H1 (cell line): ENCODE results near the gene C1QA. TPM values are rescaled to one million over a fixed set of nuclear protein-coding genes. Genes with fewer than 3 reads are reported as not detected.

Source experiments
- RAD21 ChIP-seq, 2 experiments: IDR thresholded peaks in 1 of 2; conservative IDR thresholded peaks in 1 of 2; 2 replicates each; pipeline ENCODE4 v1.6.1; 2011; ENCODE audit warnings: low read depth in 2 of 2, low read length in 2 of 2, improper control_type of control experiment in 1 of 2, inconsistent platforms in 1 of 2, mild to moderate bottlenecking in 1 of 2, moderate library complexity in 1 of 2
- SIRT6 ChIP-seq: IDR thresholded peaks from one replicate; pipeline ENCODE4 v1.7.1; 2012; ENCODE audit warnings: low read length, inconsistent platforms
- polyA plus RNA-seq, 7 experiments: library from polyadenylated mRNA; depleted of rRNA in 3 of 7; stranded (reverse) in 5 of 7; unstranded in 2 of 7; fragments of >200 nt in 5 of 7; fragments of 200-250 nt in 2 of 7; gene quantifications; 1 replicate in 5 of 7; 2 replicates in 1 of 7; 4 replicates in 1 of 7; pipeline versions ENCODE4 v1.2.1 to v1.2.3, GENCODE V29; 2011 to 2013; ENCODE audit warnings: missing spikeins in 2 of 7, mixed read lengths in 2 of 7
- total RNA-seq: library from RNA; stranded (reverse); fragmentation: NEBNext Ultra II Directional; extraction: Animal tissue kit (Norgen Biotek cat#: 25700); gene quantifications from 2 replicates; pipeline ENCODE4 v1.2.1, GENCODE V29; 2021
- TF ChIP-seq, protein P1 (sequence below): fragments of 300-600 bp; sonication (generic); IDR thresholded peaks from 2 replicates; pipeline ENCODE4 v1.7.1; 2012; ENCODE audit warnings: low read length, moderate library complexity, mild to moderate bottlenecking, inconsistent platforms; ENCODE audit not compliant: insufficient replicate concordance

Gene C1QA
- total and polyA plus RNA-seq, 2 of the 8 experiments (the other 6 are each of a cell fraction or from before 2014, with no cell fraction given) = not detected

DNA sequence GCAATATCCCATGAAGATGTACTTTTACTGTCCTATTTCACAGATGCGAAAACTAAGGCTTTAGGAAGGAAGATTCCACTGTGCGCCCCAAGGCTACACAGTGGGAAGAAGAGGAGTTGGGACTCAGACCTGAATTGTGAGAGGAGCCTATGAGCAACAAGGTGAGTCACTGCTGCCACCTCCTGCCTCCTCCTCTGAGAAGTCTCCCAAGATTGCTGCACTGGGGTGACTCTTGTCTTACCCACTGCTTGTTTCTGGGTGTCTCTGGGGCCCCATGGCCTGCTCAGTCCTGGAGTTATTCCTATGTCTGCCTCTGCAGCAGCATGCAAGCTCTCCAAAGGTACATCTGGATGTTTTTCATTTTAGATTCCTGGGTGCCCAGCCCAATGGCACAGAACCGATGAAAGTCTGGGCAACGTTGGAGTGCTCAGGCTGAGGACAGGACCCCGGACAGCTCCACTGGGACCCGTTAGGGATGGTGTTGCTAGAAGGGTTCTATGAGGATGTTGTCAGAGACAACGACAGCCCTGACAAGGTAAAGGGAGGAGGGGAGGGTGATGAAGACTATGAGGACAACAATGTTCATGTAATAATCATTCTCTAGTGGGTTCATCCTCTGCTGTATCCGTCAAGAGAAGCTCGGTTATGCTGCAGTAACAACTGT is 11.0 kb upstream of the C1QA start (continued):
- TF ChIP-seq, protein P1, sequence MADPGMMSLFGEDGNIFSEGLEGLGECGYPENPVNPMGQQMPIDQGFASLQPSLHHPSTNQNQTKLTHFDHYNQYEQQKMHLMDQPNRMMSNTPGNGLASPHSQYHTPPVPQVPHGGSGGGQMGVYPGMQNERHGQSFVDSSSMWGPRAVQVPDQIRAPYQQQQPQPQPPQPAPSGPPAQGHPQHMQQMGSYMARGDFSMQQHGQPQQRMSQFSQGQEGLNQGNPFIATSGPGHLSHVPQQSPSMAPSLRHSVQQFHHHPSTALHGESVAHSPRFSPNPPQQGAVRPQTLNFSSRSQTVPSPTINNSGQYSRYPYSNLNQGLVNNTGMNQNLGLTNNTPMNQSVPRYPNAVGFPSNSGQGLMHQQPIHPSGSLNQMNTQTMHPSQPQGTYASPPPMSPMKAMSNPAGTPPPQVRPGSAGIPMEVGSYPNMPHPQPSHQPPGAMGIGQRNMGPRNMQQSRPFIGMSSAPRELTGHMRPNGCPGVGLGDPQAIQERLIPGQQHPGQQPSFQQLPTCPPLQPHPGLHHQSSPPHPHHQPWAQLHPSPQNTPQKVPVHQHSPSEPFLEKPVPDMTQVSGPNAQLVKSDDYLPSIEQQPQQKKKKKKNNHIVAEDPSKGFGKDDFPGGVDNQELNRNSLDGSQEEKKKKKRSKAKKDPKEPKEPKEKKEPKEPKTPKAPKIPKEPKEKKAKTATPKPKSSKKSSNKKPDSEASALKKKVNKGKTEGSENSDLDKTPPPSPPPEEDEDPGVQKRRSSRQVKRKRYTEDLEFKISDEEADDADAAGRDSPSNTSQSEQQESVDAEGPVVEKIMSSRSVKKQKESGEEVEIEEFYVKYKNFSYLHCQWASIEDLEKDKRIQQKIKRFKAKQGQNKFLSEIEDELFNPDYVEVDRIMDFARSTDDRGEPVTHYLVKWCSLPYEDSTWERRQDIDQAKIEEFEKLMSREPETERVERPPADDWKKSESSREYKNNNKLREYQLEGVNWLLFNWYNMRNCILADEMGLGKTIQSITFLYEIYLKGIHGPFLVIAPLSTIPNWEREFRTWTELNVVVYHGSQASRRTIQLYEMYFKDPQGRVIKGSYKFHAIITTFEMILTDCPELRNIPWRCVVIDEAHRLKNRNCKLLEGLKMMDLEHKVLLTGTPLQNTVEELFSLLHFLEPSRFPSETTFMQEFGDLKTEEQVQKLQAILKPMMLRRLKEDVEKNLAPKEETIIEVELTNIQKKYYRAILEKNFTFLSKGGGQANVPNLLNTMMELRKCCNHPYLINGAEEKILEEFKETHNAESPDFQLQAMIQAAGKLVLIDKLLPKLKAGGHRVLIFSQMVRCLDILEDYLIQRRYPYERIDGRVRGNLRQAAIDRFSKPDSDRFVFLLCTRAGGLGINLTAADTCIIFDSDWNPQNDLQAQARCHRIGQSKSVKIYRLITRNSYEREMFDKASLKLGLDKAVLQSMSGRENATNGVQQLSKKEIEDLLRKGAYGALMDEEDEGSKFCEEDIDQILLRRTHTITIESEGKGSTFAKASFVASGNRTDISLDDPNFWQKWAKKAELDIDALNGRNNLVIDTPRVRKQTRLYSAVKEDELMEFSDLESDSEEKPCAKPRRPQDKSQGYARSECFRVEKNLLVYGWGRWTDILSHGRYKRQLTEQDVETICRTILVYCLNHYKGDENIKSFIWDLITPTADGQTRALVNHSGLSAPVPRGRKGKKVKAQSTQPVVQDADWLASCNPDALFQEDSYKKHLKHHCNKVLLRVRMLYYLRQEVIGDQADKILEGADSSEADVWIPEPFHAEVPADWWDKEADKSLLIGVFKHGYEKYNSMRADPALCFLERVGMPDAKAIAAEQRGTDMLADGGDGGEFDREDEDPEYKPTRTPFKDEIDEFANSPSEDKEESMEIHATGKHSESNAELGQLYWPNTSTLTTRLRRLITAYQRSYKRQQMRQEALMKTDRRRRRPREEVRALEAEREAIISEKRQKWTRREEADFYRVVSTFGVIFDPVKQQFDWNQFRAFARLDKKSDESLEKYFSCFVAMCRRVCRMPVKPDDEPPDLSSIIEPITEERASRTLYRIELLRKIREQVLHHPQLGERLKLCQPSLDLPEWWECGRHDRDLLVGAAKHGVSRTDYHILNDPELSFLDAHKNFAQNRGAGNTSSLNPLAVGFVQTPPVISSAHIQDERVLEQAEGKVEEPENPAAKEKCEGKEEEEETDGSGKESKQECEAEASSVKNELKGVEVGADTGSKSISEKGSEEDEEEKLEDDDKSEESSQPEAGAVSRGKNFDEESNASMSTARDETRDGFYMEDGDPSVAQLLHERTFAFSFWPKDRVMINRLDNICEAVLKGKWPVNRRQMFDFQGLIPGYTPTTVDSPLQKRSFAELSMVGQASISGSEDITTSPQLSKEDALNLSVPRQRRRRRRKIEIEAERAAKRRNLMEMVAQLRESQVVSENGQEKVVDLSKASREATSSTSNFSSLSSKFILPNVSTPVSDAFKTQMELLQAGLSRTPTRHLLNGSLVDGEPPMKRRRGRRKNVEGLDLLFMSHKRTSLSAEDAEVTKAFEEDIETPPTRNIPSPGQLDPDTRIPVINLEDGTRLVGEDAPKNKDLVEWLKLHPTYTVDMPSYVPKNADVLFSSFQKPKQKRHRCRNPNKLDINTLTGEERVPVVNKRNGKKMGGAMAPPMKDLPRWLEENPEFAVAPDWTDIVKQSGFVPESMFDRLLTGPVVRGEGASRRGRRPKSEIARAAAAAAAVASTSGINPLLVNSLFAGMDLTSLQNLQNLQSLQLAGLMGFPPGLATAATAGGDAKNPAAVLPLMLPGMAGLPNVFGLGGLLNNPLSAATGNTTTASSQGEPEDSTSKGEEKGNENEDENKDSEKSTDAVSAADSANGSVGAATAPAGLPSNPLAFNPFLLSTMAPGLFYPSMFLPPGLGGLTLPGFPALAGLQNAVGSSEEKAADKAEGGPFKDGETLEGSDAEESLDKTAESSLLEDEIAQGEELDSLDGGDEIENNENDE = no peak
- TF ChIP-seq SIRT6 (no peak), RAD21 (IDR thresholded peaks at IDR 0.05 in 1 of 2, conservative IDR thresholded peaks at IDR 0.05 in 1 of 2; ENCODE audit: low read depth in 2 of 2, low read length in 2 of 2) (peak; percentile 19 to 34; a peak in 3 of 4 replicates)
